H1 (cell line): Measurements from ENCODE around the gene GNAQ. TPM values are rescaled to one million over a fixed set of nuclear protein-coding genes. Genes with fewer than 3 reads are reported as not detected.

Experiments
- MAFK ChIP-seq: IDR thresholded peaks from 2 replicates; pipeline ENCODE4 v1.6.1; 2012; ENCODE audit warnings: low read depth, mild to moderate bottlenecking, improper control_type of control experiment, low read length
- polyA plus RNA-seq, 7 experiments: library from polyadenylated mRNA; depleted of rRNA in 3 of 7; stranded (reverse) in 5 of 7; unstranded in 2 of 7; fragments of >200 nt in 5 of 7; fragments of 200-250 nt in 2 of 7; gene quantifications; 1 replicate in 5 of 7; 2 replicates in 1 of 7; 4 replicates in 1 of 7; pipeline versions ENCODE4 v1.2.1 to v1.2.3, GENCODE V29; 2011 to 2013; ENCODE audit warnings: missing spikeins in 2 of 7, mixed read lengths in 2 of 7
- total RNA-seq: library from RNA; stranded (reverse); fragmentation: NEBNext Ultra II Directional; extraction: Animal tissue kit (Norgen Biotek cat#: 25700); gene quantifications from 2 replicates; pipeline ENCODE4 v1.2.1, GENCODE V29; 2021

The GNAQ gene
- total and polyA plus RNA-seq, 2 of the 8 experiments (the other 6 are each of a cell fraction or from before 2014, with no cell fraction given), result 22.8 to 63.8 TPM

DNA sequence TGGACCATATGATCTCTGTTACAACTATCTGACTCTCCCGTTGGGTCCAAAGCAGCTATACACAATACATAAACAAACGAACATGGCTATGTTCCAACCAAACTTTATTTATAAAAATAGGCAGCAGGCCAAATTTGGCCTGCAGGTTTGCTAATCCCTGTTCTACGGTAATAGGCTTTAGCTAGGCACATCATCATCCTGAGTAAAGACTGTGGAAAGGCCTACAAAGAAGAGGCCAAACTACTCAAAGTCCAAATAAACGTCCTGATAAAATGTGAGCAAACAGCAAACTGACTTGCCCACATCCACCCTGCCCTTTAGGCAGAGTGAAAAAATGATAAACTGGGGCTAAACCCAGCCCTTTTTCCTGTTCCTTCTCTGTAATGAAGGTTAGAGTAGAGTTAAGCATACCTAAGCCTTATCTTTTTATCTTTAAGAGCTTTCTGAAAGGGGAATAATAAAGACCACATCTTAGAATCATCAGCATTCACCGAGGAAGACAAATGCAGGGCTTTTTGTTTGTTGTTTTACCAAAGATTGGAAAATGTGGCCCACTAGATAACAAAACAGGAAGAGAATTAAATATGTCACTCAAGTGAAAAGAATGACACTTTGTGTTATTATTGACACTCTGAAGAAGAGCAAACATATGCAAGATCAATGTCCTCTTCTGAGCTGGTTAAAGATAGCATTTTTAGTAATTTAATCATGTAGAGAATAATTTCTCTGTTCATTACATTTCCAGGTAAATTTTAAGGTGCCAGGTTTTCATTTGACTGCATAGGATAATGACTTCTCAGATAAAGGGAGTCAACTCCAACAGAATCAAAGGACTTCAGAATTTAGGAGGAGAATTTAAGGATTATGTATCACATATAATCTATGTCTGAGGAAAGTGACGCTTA lies 223.5 kb downstream of the GNAQ start (continued):
- no peak for TF ChIP-seq MAFK
